Measurements from ENCODE around the gene SMOC2.

SMOC2 gene

DNA sequence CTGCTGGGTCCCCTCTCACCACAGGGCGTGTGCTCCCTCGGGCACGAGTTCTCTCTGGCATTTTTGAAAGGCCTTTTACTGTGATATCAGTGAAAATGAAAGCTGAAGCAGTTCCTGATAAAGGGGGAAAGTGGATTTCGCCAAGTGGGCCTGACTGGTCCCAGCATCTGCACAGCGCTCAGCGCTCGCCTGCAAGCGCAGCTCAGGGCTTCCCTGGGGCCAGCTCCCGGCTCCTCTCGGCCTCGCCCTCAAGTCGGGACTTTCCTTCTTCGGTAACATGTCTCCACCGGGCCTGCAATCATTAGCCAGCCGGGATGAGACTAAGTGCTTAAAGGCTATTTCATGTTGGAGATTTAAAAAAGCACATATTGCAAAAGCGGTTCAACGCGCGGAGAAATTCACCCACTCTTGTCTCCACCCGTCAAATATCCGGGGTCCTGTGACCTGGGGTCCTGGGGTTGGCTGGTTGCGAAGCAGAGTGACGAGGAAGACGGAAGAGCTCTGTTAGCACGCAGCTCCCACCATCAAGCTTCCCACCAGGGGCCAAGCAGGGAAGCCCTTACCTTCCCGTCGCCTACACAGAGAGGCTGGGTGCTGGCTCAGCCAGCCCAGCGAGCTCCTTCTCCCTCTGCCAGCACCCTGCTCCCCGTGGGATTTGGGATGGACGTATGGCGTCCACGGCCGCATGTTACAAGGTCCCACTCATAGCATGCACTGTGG, 114.1 kb downstream of the SMOC2 start:
- H3K36me3 ChIP-seq (ENCODE audit: control insufficient read depth in 2 of 2, insufficient read depth in 1 of 2, low read length in 2 of 2) = no peaks in the 10 kb centered on the region
- TF ChIP-seq ZNF626 (tag by site-specific recombination; IDR thresholded peaks at IDR 0.05) = no peak
- no peak for TF ChIP-seq ZNF335 (tag by site-specific recombination; conservative IDR thresholded peaks at IDR 0.05)
- no peak for TF ChIP-seq ZNF521 (tag by site-specific recombination; IDR thresholded peaks at IDR 0.05)
- TF ChIP-seq ZNF214 (tag by site-specific recombination; IDR thresholded peaks at IDR 0.05; ENCODE audit: borderline replicate concordance) = no peak
- no peak for TF ChIP-seq ZNF19 (tag by site-specific recombination; IDR thresholded peaks at IDR 0.05; ENCODE audit: low read depth)
- no peak for TF ChIP-seq FEZF1 (tag by site-specific recombination; IDR thresholded peaks at IDR 0.05)
- no peak for TF ChIP-seq KLF10 (tag by site-specific recombination; IDR thresholded peaks at IDR 0.05)
- no peak for TF ChIP-seq ZNF624 (tag by site-specific recombination; IDR thresholded peaks at IDR 0.05)
- TF ChIP-seq ZNF843 (tag by site-specific recombination; IDR thresholded peaks at IDR 0.05) = no peak
- TF ChIP-seq ZNF202 (tag by site-specific recombination; IDR thresholded peaks at IDR 0.05; ENCODE audit: borderline replicate concordance) = no peak
- TF ChIP-seq ZNF830 (tag by site-specific recombination; IDR thresholded peaks at IDR 0.05; ENCODE audit: low read depth) = no peak
- H3K9me3 ChIP-seq (ENCODE audit: control insufficient read depth, insufficient read depth, low read depth, low read length) = no peaks in the 10 kb centered on the region
- POLR2A ChIA-PET = no interaction called here
- H3K27ac ChIP-seq (ENCODE audit: extremely low read depth, low read depth, low read length) = no peak overlapping the region
- CTCF ChIA-PET = interaction anchor here (0.6 to 0.7 kb wide), 2 partner anchors 103 to 235 kb away, joined by 3 read pairs; no protein-coding TSS in a partner anchor
- no peaks in the 10 kb centered on the region for H3K4me1 ChIP-seq (ENCODE audit: control insufficient read depth, insufficient read depth, low read length)
- no peak overlapping the region for H3K4me3 ChIP-seq (ENCODE audit: low read depth, low read length)

- TF ChIP-seq KLF1 (tag by site-specific recombination; IDR thresholded peaks at IDR 0.05) (no peak), ZNF133 (tag by site-specific recombination; IDR thresholded peaks at IDR 0.05) (no peak), ZNF292 (tag by site-specific recombination; IDR thresholded peaks at IDR 0.05; ENCODE audit: borderline replicate concordance, low read depth) (no peak), ZNF560 (tag by site-specific recombination; IDR thresholded peaks at IDR 0.05; ENCODE audit: borderline replicate concordance) (no peak), EGR2 (tag by site-specific recombination; IDR thresholded peaks at IDR 0.05; ENCODE audit: low read depth) (no peak), KLF16 (tag by site-specific recombination; IDR thresholded peaks at IDR 0.05) (no peak), ZNF623 (tag by site-specific recombination; IDR thresholded peaks at IDR 0.05) (no peak), ZNF404 (tag by site-specific recombination; IDR thresholded peaks at IDR 0.05) (no peak), ZNF112 (tag by site-specific recombination; IDR thresholded peaks at IDR 0.05) (no peak)
- ChIA-PET CTCF (interaction anchor here (0.7 kb wide), 1 partner anchor 234 kb away, joined by 3 read pairs; no protein-coding TSS in a partner anchor), POLR2A (no interaction called here)
- no peaks in the 10 kb centered on the region for H3K4me1 ChIP-seq (ENCODE audit: control insufficient read depth, insufficient read depth, low read length)
- no peaks in the 10 kb centered on the region for H3K9me3 ChIP-seq (ENCODE audit: control insufficient read depth, insufficient read depth, low read depth, low read length)
- no peaks in the 10 kb centered on the region for H3K36me3 ChIP-seq (ENCODE audit: control insufficient read depth in 2 of 2, insufficient read depth in 1 of 2, low read length in 2 of 2)
- no peak overlapping the region for H3K4me3 ChIP-seq (ENCODE audit: low read depth, low read length)
- no peak overlapping the region for H3K27ac ChIP-seq (ENCODE audit: extremely low read depth, low read depth, low read length)
Observed at GRCh38 chr6:168555618-168556273, 114.8 kb downstream of the SMOC2 start.

DNA sequence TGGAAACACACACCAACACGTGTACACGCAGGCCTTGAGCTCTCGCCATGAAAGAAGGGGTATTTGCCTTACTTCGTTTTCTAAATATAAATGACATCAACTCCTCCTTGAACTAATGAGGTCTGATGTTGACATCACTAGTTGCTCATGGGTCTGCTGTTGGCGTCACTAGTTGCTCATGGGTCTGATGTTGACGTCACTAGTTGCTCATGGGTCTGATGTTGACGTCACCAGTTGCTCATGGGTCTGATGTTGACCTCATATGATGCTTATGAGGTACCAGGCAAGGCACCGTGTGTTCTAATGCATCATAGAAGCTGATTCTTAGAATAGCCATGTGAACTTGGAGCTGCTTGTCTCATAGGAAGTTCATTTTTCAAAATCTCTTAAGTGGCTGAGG, 116.5 kb downstream of the SMOC2 start:
- Histone ChIP-seq H3K36me3 (ENCODE audit: control insufficient read depth in 2 of 2, insufficient read depth in 1 of 2, low read length in 2 of 2) (no peaks in the 10 kb centered on the region), H3K9me3 (ENCODE audit: control insufficient read depth, insufficient read depth, low read depth, low read length) (no peaks in the 10 kb centered on the region), H3K4me3 (ENCODE audit: low read depth, low read length) (no peak overlapping the region), H3K4me1 (ENCODE audit: control insufficient read depth, insufficient read depth, low read length) (no peaks in the 10 kb centered on the region), H3K27ac (ENCODE audit: extremely low read depth, low read depth, low read length) (no peak overlapping the region)
- CTCF ChIA-PET = interaction anchor here (0.6 kb wide), 2 partner anchors 328 to 590 kb away, joined by 3 to 4 read pairs; no protein-coding TSS in a partner anchor
- POLR2A ChIA-PET = no interaction called here
- TF ChIP-seq GLIS1 (tag by site-specific recombination; IDR thresholded peaks at IDR 0.05) (no peak), SCRT2 (tag by site-specific recombination; IDR thresholded peaks at IDR 0.05) (peak; percentile 83), ZNF391 (tag by site-specific recombination; IDR thresholded peaks at IDR 0.05; ENCODE audit: borderline replicate concordance, low read depth) (no peak), ZBTB20 (tag by site-specific recombination; IDR thresholded peaks at IDR 0.05) (no peak), ZNF558 (tag by site-specific recombination; IDR thresholded peaks at IDR 0.05) (no peak), ZNF791 (tag by site-specific recombination; IDR thresholded peaks at IDR 0.05) (no peak), ELK4 (IDR thresholded peaks at IDR 0.05; ENCODE audit: borderline replicate concordance, low read depth, low read length) (no peak), ATF2 (tag by site-specific recombination; IDR thresholded peaks at IDR 0.05; ENCODE audit: low read depth) (peak; percentile 25; the same call in 1 of the 2 replicates), ZBTB21 (tag by site-specific recombination; IDR thresholded peaks at IDR 0.05) (peak; percentile 68), BCL11A (tag by site-specific recombination; IDR thresholded peaks at IDR 0.05; ENCODE audit: low read depth) (no peak), ZNF629 (tag by site-specific recombination; IDR thresholded peaks at IDR 0.05) (peak; percentile 48; the same call in 1 of the 2 replicates), ZNF184 (tag by site-specific recombination; IDR thresholded peaks at IDR 0.05) (0 out of 2 replicates have a peak, but pooled peaks have one; percentile 22)

Data from HEK293 (cell line).